GM19240 (cell line): ENCODE data around the gene CMSS1.

Experiments
- DNase-seq: peaks from one replicate; pipeline ENCODE4 v3.0.0; 2011; ENCODE audit warnings: low spot score; ENCODE audit not compliant: insufficient read length

The CMSS1 gene

GRCh38 chr3:100140976-100141375, 323.3 kb downstream of the CMSS1 start:
- no peak for DNase-seq

GRCh38 chr3:100141586-100141985, 323.9 kb downstream of the CMSS1 start:
- no peak for DNase-seq

GRCh38 chr3:100144255-100144866, 326.7 kb downstream of the CMSS1 start:
- no peak for DNase-seq

GRCh38 chr3:100149130-100149529, 331.5 kb downstream of the CMSS1 start:
- DNase-seq: no peak

GRCh38 chr3:100149713-100150415, 332.2 kb downstream of the CMSS1 start:
- DNase-seq: no peak

- no peak for DNase-seq
These were observed 332.8 kb downstream of the CMSS1 start for GRCh38 chr3:100150473-100150872.

GRCh38 chr3:100151024-100151707, 333.5 kb downstream of the CMSS1 start:
- no peak for DNase-seq

GRCh38 chr3:100154171-100154570, 336.5 kb downstream of the CMSS1 start:
- no peak for DNase-seq

GRCh38 chr3:100155128-100155527, 337.5 kb downstream of the CMSS1 start:
- DNase-seq: no peak

GRCh38 chr3:100155590-100155989, 337.9 kb downstream of the CMSS1 start:
- no peak for DNase-seq

- DNase-seq: no peak
These were observed 340.0 kb downstream of the CMSS1 start for GRCh38 chr3:100157685-100158084.

GRCh38 chr3:100158918-100159330, 341.3 kb downstream of the CMSS1 start:
- no peak for DNase-seq

GRCh38 chr3:100159331-100160153, 341.9 kb downstream of the CMSS1 start:
- DNase-seq: no peak

GRCh38 chr3:100160521-100160920, 342.9 kb downstream of the CMSS1 start:
- no peak for DNase-seq

- DNase-seq: no peak
These were observed 346.1 kb downstream of the CMSS1 start for GRCh38 chr3:100163787-100164186.

GRCh38 chr3:100164743-100165142, 347.1 kb downstream of the CMSS1 start:
- no peak for DNase-seq

- DNase-seq: no peak
These were observed 348.4 kb downstream of the CMSS1 start for GRCh38 chr3:100165926-100166550.

- no peak for DNase-seq
These were observed 351.7 kb downstream of the CMSS1 start for GRCh38 chr3:100169201-100169920.

- no peak for DNase-seq
These were observed 352.8 kb downstream of the CMSS1 start for GRCh38 chr3:100170486-100170885.

GRCh38 chr3:100171211-100171914, 353.7 kb downstream of the CMSS1 start:
- no peak for DNase-seq
